ENCODE data around the gene GEN1. TPM values are rescaled to one million over a fixed set of nuclear protein-coding genes. Genes with fewer than 3 reads are reported as not detected.

Gene GEN1
- total RNA-seq, 1 donor from 2014 or later, result 9.1 TPM

DNA sequence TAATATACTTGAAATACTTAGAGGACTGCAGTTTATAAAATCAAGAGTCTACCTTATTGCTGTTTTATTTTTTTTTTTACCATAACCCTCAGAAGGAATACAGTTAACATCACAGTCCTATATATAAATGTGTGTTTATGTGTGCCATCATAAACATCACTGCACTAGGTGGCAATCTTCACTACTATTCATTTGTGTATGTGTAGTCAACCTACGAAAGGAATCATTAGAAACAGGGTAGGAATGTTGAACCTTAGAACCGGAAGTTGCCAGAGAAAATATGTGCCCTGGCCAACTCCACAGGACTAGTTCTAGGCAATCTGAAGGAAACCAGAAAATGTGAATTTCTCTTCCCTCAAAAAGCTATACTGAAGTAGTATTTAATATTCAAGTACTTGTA lies 3.4 kb downstream of the GEN1 start:
- no peak for DNase-seq (ENCODE audit: low read depth)
- Histone ChIP-seq H3K36me3 (ENCODE audit: control insufficient read depth, insufficient read depth, low read length) (no peaks in the 10 kb centered on the region), H3K4me3 (ENCODE audit: low read depth, low read length) (no peak overlapping the region), H3K27me3 (ENCODE audit: control insufficient read depth, insufficient read depth, low read length) (no peaks in the 10 kb centered on the region)
- TF ChIP-seq, protein P1, sequence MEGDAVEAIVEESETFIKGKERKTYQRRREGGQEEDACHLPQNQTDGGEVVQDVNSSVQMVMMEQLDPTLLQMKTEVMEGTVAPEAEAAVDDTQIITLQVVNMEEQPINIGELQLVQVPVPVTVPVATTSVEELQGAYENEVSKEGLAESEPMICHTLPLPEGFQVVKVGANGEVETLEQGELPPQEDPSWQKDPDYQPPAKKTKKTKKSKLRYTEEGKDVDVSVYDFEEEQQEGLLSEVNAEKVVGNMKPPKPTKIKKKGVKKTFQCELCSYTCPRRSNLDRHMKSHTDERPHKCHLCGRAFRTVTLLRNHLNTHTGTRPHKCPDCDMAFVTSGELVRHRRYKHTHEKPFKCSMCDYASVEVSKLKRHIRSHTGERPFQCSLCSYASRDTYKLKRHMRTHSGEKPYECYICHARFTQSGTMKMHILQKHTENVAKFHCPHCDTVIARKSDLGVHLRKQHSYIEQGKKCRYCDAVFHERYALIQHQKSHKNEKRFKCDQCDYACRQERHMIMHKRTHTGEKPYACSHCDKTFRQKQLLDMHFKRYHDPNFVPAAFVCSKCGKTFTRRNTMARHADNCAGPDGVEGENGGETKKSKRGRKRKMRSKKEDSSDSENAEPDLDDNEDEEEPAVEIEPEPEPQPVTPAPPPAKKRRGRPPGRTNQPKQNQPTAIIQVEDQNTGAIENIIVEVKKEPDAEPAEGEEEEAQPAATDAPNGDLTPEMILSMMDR (IDR thresholded peaks at IDR 0.05; ENCODE audit: insufficient read depth, low read length, poor library complexity, severe bottlenecking), result no peak

DNA sequence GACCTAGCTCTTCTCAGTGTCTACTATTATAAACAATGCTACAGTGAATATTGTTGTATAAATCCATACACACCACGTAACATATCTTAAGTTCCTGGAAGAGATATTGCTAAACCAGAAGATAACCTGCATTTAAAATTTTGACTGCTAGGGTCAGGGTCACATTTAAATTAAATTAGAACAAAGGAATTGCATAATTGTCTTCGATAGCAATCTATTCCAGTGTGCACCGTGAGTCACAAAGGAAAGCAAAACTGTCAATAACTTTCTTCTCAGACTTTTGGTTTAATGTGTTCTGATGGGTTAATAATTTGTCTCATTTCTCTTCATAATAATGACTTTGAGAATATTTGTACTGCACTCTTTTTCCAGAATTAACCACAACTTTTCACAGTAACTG lies 4.2 kb downstream of the GEN1 start:
- H3K4me3 ChIP-seq (ENCODE audit: low read depth, low read length), result no peak overlapping the region
- H3K27me3 ChIP-seq (ENCODE audit: control insufficient read depth, insufficient read depth, low read length), result no peaks in the 10 kb centered on the region
- TF ChIP-seq, protein P1 (IDR thresholded peaks at IDR 0.05; ENCODE audit: insufficient read depth, low read length, poor library complexity, severe bottlenecking), result no peak
- no peak for DNase-seq (ENCODE audit: low read depth)
- H3K36me3 ChIP-seq (ENCODE audit: control insufficient read depth, insufficient read depth, low read length), result no peaks in the 10 kb centered on the region

DNA sequence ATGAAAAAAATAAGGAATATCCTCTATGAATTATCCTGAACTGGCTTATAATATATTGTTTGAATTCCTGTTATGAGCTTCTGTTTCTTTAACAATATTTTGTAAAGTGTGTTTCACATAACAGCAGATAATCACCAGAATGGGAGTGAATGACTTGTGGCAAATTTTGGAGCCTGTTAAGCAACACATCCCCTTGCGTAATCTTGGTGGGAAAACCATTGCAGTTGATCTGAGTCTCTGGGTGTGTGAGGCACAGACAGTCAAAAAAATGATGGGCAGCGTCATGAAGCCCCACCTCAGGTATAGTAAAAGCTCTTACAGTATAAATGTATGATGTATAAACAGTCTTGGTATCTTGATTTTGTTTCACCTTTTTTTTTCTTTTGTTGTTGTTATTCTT lies 5.9 kb downstream of the GEN1 start:
- H3K36me3 ChIP-seq (ENCODE audit: control insufficient read depth, insufficient read depth, low read length), result no peaks in the 10 kb centered on the region
- no peak for DNase-seq (ENCODE audit: low read depth)
- H3K4me3 ChIP-seq (ENCODE audit: low read depth, low read length), result no peak overlapping the region
- TF ChIP-seq, protein P1 (IDR thresholded peaks at IDR 0.05; ENCODE audit: insufficient read depth, low read length, poor library complexity, severe bottlenecking), result no peak
- H3K27me3 ChIP-seq (ENCODE audit: control insufficient read depth, insufficient read depth, low read length), result no peaks in the 10 kb centered on the region

DNA sequence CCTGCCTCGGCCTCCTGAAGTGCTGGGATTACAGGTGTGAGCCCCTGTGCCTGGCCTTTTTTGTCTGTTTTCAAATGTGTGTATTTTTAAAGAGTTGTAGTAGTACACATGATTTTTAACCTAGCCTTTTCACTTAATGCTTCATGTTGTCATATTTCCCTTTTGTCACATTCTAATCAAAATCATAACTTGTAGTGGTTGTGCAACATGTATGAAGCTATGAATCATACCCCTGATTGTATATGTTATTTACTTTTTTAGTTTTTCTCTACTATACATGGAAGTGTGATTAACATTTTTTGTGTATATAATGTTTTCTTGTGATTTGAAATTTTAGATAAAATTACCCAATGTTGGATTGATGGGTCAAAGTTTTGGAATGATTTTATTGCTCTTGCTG lies 8.5 kb downstream of the GEN1 start:
- TF ChIP-seq, protein P1 (IDR thresholded peaks at IDR 0.05; ENCODE audit: insufficient read depth, low read length, poor library complexity, severe bottlenecking), result no peak
- no peaks in the 10 kb centered on the region for H3K36me3 ChIP-seq (ENCODE audit: control insufficient read depth, insufficient read depth, low read length)

DNA sequence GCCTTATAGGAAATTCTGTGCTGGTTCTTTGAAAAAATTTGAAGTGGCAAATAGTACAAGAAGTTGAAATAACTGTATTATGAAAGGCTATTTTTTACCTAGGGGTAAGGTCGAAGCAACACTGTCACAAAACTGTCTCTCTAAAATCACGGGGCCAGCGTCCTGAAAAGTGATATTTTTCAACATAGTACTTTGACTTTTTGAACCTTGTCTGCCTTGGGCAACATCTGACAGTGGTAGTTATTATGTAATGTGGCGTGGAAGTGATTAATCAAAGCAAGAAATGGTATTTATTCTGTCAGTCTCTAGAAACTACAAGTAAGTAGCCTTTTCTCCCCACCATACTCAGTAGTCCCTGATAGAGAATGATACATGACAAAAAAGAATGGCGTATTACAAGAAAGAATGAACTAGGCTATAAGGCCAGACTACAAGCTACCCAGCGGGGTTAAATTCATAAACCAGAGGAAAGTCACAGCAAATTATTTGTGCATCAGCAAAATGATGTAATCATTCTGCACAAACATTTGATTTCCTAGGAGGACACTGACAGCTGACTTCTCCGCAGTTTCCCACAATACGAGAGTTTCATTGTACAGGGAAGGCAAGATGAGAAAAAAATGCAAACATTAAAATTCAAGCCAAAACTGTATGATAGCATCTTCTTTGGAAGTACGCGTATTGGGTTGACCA lies 9.8 kb downstream of the GEN1 start:
- H3K36me3 ChIP-seq (ENCODE audit: control insufficient read depth, insufficient read depth, low read length), result no peaks in the 10 kb centered on the region
- TF ChIP-seq, protein P1 (IDR thresholded peaks at IDR 0.05; ENCODE audit: insufficient read depth, low read length, poor library complexity, severe bottlenecking), result no peak

More for the DNA sequence above, 8.5 kb downstream of the GEN1 start:
- no peak overlapping the region for H3K4me3 ChIP-seq (ENCODE audit: low read depth, low read length)
- no peaks in the 10 kb centered on the region for H3K27me3 ChIP-seq (ENCODE audit: control insufficient read depth, insufficient read depth, low read length)
- DNase-seq (ENCODE audit: low read depth), result no peak

DNA sequence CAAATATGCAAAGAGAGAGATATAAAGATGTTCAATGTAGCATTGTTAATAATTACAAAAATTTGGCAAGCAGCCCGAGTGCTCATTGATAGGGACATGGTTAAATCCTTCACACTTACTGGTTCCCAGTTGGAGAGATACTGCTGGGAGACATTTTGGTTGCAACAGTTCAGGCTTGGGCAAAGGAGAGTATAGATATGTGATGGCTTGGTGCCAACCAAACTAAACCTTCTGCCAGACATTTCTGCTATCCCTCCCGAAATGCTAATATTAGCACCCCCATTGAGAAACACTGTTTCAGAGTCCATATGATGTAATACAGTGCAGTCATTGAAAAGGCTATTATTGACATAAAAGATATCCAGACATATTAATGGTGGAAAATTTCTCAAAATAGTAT lies 11.5 kb downstream of the GEN1 start:
- no peaks in the 10 kb centered on the region for H3K36me3 ChIP-seq (ENCODE audit: control insufficient read depth, insufficient read depth, low read length)

More for the DNA sequence above, 9.8 kb downstream of the GEN1 start:
- DNase-seq (ENCODE audit: low read depth), result no peak
- Histone ChIP-seq H3K27me3 (ENCODE audit: control insufficient read depth, insufficient read depth, low read length) (no peaks in the 10 kb centered on the region), H3K4me3 (ENCODE audit: low read depth, low read length) (no peak overlapping the region)

More for the DNA sequence above, 11.5 kb downstream of the GEN1 start:
- TF ChIP-seq, protein P1 (IDR thresholded peaks at IDR 0.05; ENCODE audit: insufficient read depth, low read length, poor library complexity, severe bottlenecking), result no peak
- no peak for DNase-seq (ENCODE audit: low read depth)
- H3K4me3 ChIP-seq (ENCODE audit: low read depth, low read length), result no peak overlapping the region
- no peaks in the 10 kb centered on the region for H3K27me3 ChIP-seq (ENCODE audit: control insufficient read depth, insufficient read depth, low read length)
